PC-3 (cell line): ENCODE data around the gene PLSCR3. TPM values are rescaled to one million over a fixed set of nuclear protein-coding genes. Genes with fewer than 3 reads are reported as not detected.
A peak's percentile ranks its signal among the peaks of the same experiment; 100 is the strongest.

Source experiments
- ATAC-seq: fragments of 200-7000 bp; cut with Tn5 transposase; 2 replicates; pipeline ENCODE4 v1.9.1; 2020; ENCODE audit warnings: mild to moderate bottlenecking, moderate library complexity
- BruUV-seq: library from RNA; stranded (reverse); fragments of 400-500 nt; replicated peaks from 2 replicates; lab custom pipeline; 2021; lab: Mats Ljungman, UMichigan
- CTCF ChIA-PET: fragments of 300-600 bp; sonication (Branson Sonifier 250); formaldehyde crosslinking; loops from one replicate; lab custom pipeline; 2022; ENCODE audit warnings: antibody characterized with exemption; lab: Charles Lee
- POLR2A ChIA-PET: fragments of 300-600 bp; sonication (Branson Sonifier 250); formaldehyde crosslinking; loops from one replicate; lab custom pipeline; 2022; ENCODE audit warnings: antibody characterized with exemption; ENCODE audit not compliant: unreplicated experiment; lab: Charles Lee
- DNase-seq: peaks from one replicate; pipeline ENCODE4 v3.0.0-alpha.2; 2015
- H2AFZ ChIP-seq: fragments of 300-600 bp; sonication (generic); 2 replicates; pipeline ENCODE4 v1.6.0; 2016; ENCODE audit warnings: antibody characterized with exemption, low read length
- H3F3A ChIP-seq: fragments of 300-600 bp; sonication (generic); one replicate; pipeline ENCODE4 v1.6.0; 2017; ENCODE audit warnings: antibody characterized with exemption, low read length, control low read depth, mild to moderate bottlenecking; ENCODE audit not compliant: unreplicated experiment
- H3K27ac ChIP-seq: fragments of 300-600 bp; sonication (generic); 2 replicates; pipeline ENCODE4 v1.5.1; 2016; ENCODE audit warnings: mild to moderate bottlenecking, low read length
- H3K27me3 ChIP-seq: fragments of 300-600 bp; sonication (generic); 2 replicates; pipeline ENCODE4 v1.6.1; 2016; ENCODE audit warnings: low read length, mixed read lengths
- H3K36me3 ChIP-seq: fragments of 300-600 bp; sonication (generic); 2 replicates; pipeline ENCODE4 v1.6.1; 2016; ENCODE audit warnings: low read depth, mixed run types, low read length, mixed read lengths
- H3K4me1 ChIP-seq: fragments of 300-600 bp; sonication (generic); 2 replicates; pipeline ENCODE4 v1.5.1; 2016; ENCODE audit warnings: low read length; ENCODE audit not compliant: insufficient read depth
- H3K4me2 ChIP-seq: fragments of 300-600 bp; sonication (generic); 2 replicates; pipeline ENCODE4 v1.6.0; 2016; ENCODE audit warnings: low read length
- H3K4me3 ChIP-seq: fragments of 300-600 bp; sonication (generic); 2 replicates; pipeline ENCODE4 v1.5.1; 2016; ENCODE audit warnings: mild to moderate bottlenecking, low read length, mixed read lengths
- H3K79me2 ChIP-seq: fragments of 300-600 bp; sonication (generic); 2 replicates; pipeline ENCODE4 v1.6.1; 2017; ENCODE audit warnings: low read length, mixed read lengths
- H3K9ac ChIP-seq: fragments of 300-600 bp; sonication (generic); 2 replicates; pipeline ENCODE4 v1.6.0; 2016; ENCODE audit warnings: mild to moderate bottlenecking, low read length
- H3K9me2 ChIP-seq: fragments of 300-600 bp; sonication (generic); replicated peaks from 2 replicates; pipeline ENCODE4 v1.6.1; 2016; ENCODE audit warnings: mixed run types, low read length, mixed read lengths
- H3K9me3 ChIP-seq: fragments of 300-600 bp; sonication (generic); 2 replicates; pipeline ENCODE4 v1.6.1; 2016; ENCODE audit warnings: low read length, mixed read lengths
- H4K20me1 ChIP-seq: fragments of 300-600 bp; sonication (generic); 2 replicates; pipeline ENCODE4 v1.6.1; 2016; ENCODE audit warnings: low read length, mixed read lengths
- EZH2 ChIP-seq: fragments of 300-600 bp; sonication (generic); IDR thresholded peaks from one replicate; pipeline ENCODE4 v1.6.1; 2017; ENCODE audit warnings: antibody characterized with exemption, mild to moderate bottlenecking, low read length; ENCODE audit not compliant: unreplicated experiment
- EZH2phosphoT487 ChIP-seq: fragments of 300-600 bp; sonication (generic); IDR thresholded peaks from 2 replicates; pipeline ENCODE4 v1.6.1; 2018; ENCODE audit warnings: mild to moderate bottlenecking, antibody characterized with exemption, low read length, borderline replicate concordance
- intact Hi-C: fragments of 100-400 bp; cut with micrococcal nuclease; formaldehyde crosslinking; loops from 2 replicates; pipeline ENCODE4 v1.9.0; 2023
- total RNA-seq: library from RNA; depleted of rRNA; stranded (reverse); fragments of >200 nt; gene quantifications from 2 replicates; pipeline ENCODE4 v1.2.3, GENCODE V29; 2014
- TF ChIP-seq, protein P1 (sequence below): fragments of 300-600 bp; sonication (generic); conservative IDR thresholded peaks from 2 replicates; pipeline ENCODE4 v1.5.1; 2017; ENCODE audit warnings: antibody characterized with exemption, low read depth, mild to moderate bottlenecking, low read length

PLSCR3 gene
- total RNA-seq, 1 experiment from 2014 or later = 62.7 TPM

DNA sequence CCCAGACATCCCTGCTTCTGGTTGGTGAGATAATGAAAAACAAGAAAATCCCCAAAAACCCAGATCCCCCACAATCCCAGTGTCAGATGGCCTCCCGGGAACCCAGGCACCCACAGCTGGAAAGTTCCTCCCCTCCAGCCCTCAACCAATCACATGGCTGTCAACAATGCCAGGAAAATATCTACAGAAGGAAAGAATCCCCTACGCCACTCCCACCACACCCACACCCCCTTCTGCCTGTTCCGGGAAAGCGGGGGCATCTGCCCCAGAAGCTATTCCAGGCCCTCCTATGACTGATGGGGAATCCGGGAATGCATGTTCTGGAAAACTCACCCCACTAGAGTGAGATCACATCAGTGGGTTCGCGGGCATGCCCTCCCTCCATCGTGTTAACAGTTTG is 37.6 kb downstream of the PLSCR3 start:
- H3K4me1 ChIP-seq = peaks cover 24% of the 10 kb centered on the region; the same call in 1 of the 2 replicates
- H4K20me1 ChIP-seq = no peaks in the 10 kb centered on the region
- intact Hi-C loops = no loop called here
- no TSS peak for BruUV-seq
- DNase-seq (no peak), ATAC-seq (no peak)
- H3K9me2 ChIP-seq = no peaks in the 10 kb centered on the region
- no peak overlapping the region for H3K9ac ChIP-seq
- no peak overlapping the region for H2AFZ ChIP-seq
- no peak overlapping the region for H3K27ac ChIP-seq
- peaks cover 26% of the 10 kb centered on the region for H3K79me2 ChIP-seq
- ChIA-PET POLR2A (no interaction called here), CTCF (no interaction called here)
- H3K4me3 ChIP-seq = no peak overlapping the region
- no peaks in the 10 kb centered on the region for H3K27me3 ChIP-seq
- TF ChIP-seq EZH2phosphoT487 (no peak), EZH2 (no peak)
- TF ChIP-seq, protein P1, sequence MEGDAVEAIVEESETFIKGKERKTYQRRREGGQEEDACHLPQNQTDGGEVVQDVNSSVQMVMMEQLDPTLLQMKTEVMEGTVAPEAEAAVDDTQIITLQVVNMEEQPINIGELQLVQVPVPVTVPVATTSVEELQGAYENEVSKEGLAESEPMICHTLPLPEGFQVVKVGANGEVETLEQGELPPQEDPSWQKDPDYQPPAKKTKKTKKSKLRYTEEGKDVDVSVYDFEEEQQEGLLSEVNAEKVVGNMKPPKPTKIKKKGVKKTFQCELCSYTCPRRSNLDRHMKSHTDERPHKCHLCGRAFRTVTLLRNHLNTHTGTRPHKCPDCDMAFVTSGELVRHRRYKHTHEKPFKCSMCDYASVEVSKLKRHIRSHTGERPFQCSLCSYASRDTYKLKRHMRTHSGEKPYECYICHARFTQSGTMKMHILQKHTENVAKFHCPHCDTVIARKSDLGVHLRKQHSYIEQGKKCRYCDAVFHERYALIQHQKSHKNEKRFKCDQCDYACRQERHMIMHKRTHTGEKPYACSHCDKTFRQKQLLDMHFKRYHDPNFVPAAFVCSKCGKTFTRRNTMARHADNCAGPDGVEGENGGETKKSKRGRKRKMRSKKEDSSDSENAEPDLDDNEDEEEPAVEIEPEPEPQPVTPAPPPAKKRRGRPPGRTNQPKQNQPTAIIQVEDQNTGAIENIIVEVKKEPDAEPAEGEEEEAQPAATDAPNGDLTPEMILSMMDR = no peak
- H3K4me2 ChIP-seq = no peak overlapping the region
- no peaks in the 10 kb centered on the region for H3K36me3 ChIP-seq
- peaks cover 3% of the 10 kb centered on the region for H3F3A ChIP-seq
- H3K9me3 ChIP-seq = no peaks in the 10 kb centered on the region

DNA sequence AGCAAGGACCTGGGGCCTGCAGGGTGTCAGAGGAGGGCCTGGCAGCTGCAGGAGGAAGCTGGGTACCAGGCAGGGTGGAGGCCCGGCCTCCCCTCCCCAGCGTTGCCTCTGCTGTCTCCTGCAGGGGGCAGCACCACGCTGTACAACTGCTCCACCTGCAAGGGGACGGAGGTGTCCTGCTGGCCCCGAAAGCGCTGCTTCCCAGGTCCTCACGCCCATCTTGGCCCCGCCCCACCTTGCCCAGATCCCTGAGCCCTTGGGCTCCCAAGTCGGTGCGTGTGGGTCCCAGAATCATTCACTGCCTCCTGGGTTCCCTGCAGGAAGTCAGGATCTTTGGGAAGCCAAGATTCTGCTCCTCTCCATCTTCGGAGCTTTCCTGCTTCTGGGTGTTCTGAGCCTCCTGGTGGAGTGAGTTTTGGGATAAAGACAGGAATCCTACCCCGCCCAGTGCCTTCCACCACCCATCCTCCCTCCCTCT is 38.2 kb downstream of the PLSCR3 start:
- no peaks in the 10 kb centered on the region for H3K9me3 ChIP-seq
- H3K4me1 ChIP-seq = peaks cover 24% of the 10 kb centered on the region; the same call in 1 of the 2 replicates
- peak overlapping the region; percentile 47; the same call in 1 of the 2 replicates for H3K4me2 ChIP-seq
- no peaks in the 10 kb centered on the region for H3K27me3 ChIP-seq
- H3K9ac ChIP-seq = no peak overlapping the region
- no peak overlapping the region for H3K4me3 ChIP-seq
- intact Hi-C loops = no loop called here
- CTCF ChIA-PET = interaction anchor here (0.6 to 1.0 kb wide), 4 partner anchors 48 to 366 kb away, joined by 3 to 6 read pairs (median 3); partner anchors contain the start of gene TMEM256
- H3F3A ChIP-seq = peaks cover 3% of the 10 kb centered on the region
- no peaks in the 10 kb centered on the region for H3K36me3 ChIP-seq
- peak; percentile 35 for ATAC-seq
- no peaks in the 10 kb centered on the region for H3K9me2 ChIP-seq
- no TSS peak for BruUV-seq
- H2AFZ ChIP-seq = 0 out of 2 replicates have a peak overlapping the region, but pooled peaks have one; percentile 53
- no peaks in the 10 kb centered on the region for H4K20me1 ChIP-seq
- DNase-seq = peak; percentile 83
- no peak for TF ChIP-seq EZH2phosphoT487
- no peak for TF ChIP-seq EZH2
- TF ChIP-seq, protein P1 = peak; percentile 80
- H3K27ac ChIP-seq = no peak overlapping the region
- POLR2A ChIA-PET = no interaction called here
- peaks cover 29% of the 10 kb centered on the region for H3K79me2 ChIP-seq

DNA sequence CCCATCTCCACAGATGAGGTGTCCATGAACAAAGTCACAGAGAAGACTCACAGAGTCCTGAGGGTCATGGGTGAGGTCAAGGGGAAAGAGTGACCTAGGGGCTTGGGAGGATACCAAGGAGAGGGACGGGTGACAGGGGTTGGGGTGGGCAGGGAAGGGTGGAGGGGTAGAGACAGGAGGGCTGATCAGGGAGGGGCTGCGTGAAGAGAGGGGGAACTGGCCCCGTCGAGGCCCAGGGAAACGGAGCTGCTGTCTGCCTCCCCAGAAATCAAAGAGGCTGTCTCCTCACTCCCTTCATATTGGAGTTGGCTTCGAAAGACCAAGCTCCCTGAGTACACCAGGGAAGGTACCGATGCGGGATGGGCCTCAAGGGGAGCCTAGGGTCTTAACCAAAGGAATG is 38.8 kb downstream of the PLSCR3 start:
- Histone ChIP-seq H3K9me2 (no peaks in the 10 kb centered on the region), H3F3A (peaks cover 3% of the 10 kb centered on the region), H4K20me1 (no peaks in the 10 kb centered on the region), H3K4me3 (no peak overlapping the region), H3K27me3 (no peaks in the 10 kb centered on the region), H3K9me3 (no peaks in the 10 kb centered on the region), H2AFZ (no peak overlapping the region), H3K79me2 (peaks cover 35% of the 10 kb centered on the region), H3K27ac (no peak overlapping the region), H3K4me1 (peaks cover 24% of the 10 kb centered on the region; the same call in 1 of the 2 replicates), H3K4me2 (no peak overlapping the region), H3K36me3 (no peaks in the 10 kb centered on the region), H3K9ac (no peak overlapping the region)
- BruUV-seq = no TSS peak
- CTCF ChIA-PET = interaction anchor here (0.6 to 1.0 kb wide), 4 partner anchors 49 to 367 kb away, joined by 3 to 6 read pairs (median 3); partner anchors contain the start of gene TMEM256
- intact Hi-C loops = no loop called here
- DNase-seq (no peak), ATAC-seq (no peak)
- POLR2A ChIA-PET = no interaction called here
- no peak for TF ChIP-seq EZH2phosphoT487
- TF ChIP-seq, protein P1 = no peak
- no peak for TF ChIP-seq EZH2
